ENCODE data around the gene CDKN2B. TPM values are rescaled to one million over a fixed set of nuclear protein-coding genes. Genes with fewer than 3 reads are reported as not detected.
A peak's percentile ranks its signal among the peaks of the same experiment; 100 is the strongest.

The CDKN2B gene
- total and polyA plus RNA-seq, 2 of the 13 experiments (the other 11 are each of a cell fraction or from before 2014, with no cell fraction given): 1.4 to 1.5 TPM

- TF ChIP-seq IRF1 (CRISPR knock-in tag; IDR thresholded peaks at IDR 0.05; ENCODE audit: low read depth): no peak
- TF ChIP-seq SP4 (CRISPR knock-in tag; IDR thresholded peaks at IDR 0.05): no peak
- no peak for TF ChIP-seq SOX6 (IDR thresholded peaks at IDR 0.05)
- TF ChIP-seq SOX6 (CRISPR knock-in tag; IDR thresholded peaks at IDR 0.05): no peak
- no peak for TF ChIP-seq KAT2B (IDR thresholded peaks at IDR 0.05; ENCODE audit: borderline replicate concordance, low read depth, low read length)
- no peak for TF ChIP-seq SKI (IDR thresholded peaks at IDR 0.05; ENCODE audit: partially characterized antibody)
- TF ChIP-seq ZNF296 (CRISPR knock-in tag; conservative IDR thresholded peaks at IDR 0.05): no peak
- TF ChIP-seq ZNF543 (CRISPR knock-in tag; IDR thresholded peaks at IDR 0.05): no peak
- TF ChIP-seq MBNL3 (CRISPR knock-in tag; conservative IDR thresholded peaks at IDR 0.05): no peak
- TF ChIP-seq ZNF24 (IDR thresholded peaks at IDR 0.05): no peak
- TF ChIP-seq ZNF800 (CRISPR knock-in tag; IDR thresholded peaks at IDR 0.05): no peak; the same call in 1 of the 2 replicates
- TF ChIP-seq ZBTB44 (CRISPR knock-in tag; IDR thresholded peaks at IDR 0.05): no peak
- TF ChIP-seq ZSCAN25 (CRISPR knock-in tag; IDR thresholded peaks at IDR 0.05): no peak
- TF ChIP-seq ZNF576 (CRISPR knock-in tag; IDR thresholded peaks at IDR 0.05): no peak
- no peak for TF ChIP-seq AGO1 (IDR thresholded peaks at IDR 0.05; ENCODE audit: low read depth, low read length, poor library complexity, severe bottlenecking)
- no peak for TF ChIP-seq RBM39 (IDR thresholded peaks at IDR 0.05; ENCODE audit: low read depth, low read length, poor library complexity, severe bottlenecking)
- no peak for TF ChIP-seq ZNF180 (CRISPR knock-in tag; IDR thresholded peaks at IDR 0.05; ENCODE audit: borderline replicate concordance, low read depth)
- TF ChIP-seq PHB2 (IDR thresholded peaks at IDR 0.05; ENCODE audit: partially characterized antibody): no peak
- TF ChIP-seq LRRFIP1 (CRISPR knock-in tag; conservative IDR thresholded peaks at IDR 0.05): no peak
- TF ChIP-seq, protein P1, sequence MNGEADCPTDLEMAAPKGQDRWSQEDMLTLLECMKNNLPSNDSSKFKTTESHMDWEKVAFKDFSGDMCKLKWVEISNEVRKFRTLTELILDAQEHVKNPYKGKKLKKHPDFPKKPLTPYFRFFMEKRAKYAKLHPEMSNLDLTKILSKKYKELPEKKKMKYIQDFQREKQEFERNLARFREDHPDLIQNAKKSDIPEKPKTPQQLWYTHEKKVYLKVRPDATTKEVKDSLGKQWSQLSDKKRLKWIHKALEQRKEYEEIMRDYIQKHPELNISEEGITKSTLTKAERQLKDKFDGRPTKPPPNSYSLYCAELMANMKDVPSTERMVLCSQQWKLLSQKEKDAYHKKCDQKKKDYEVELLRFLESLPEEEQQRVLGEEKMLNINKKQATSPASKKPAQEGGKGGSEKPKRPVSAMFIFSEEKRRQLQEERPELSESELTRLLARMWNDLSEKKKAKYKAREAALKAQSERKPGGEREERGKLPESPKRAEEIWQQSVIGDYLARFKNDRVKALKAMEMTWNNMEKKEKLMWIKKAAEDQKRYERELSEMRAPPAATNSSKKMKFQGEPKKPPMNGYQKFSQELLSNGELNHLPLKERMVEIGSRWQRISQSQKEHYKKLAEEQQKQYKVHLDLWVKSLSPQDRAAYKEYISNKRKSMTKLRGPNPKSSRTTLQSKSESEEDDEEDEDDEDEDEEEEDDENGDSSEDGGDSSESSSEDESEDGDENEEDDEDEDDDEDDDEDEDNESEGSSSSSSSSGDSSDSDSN (CRISPR knock-in tag; IDR thresholded peaks at IDR 0.05): peak; percentile 74
- TF ChIP-seq TSC22D2 (CRISPR knock-in tag; IDR thresholded peaks at IDR 0.05; ENCODE audit: borderline replicate concordance): no peak
Observed at GRCh38 chr9:21965401-21965951, 43.6 kb downstream of the CDKN2B start (continued).
